Measurements from ENCODE around the gene HDAC4. TPM values are rescaled to one million over a fixed set of nuclear protein-coding genes. Genes with fewer than 3 reads are reported as not detected.

HDAC4 gene
- polyA plus RNA-seq, 2 of the 4 experiments (the other 2 are of a cell fraction), result 8.6 to 10.4 TPM

- FAIRE-seq, result no peak
- H3K4me1 ChIP-seq, result peaks cover 12% of the 10 kb centered on the region
- TF ChIP-seq FOSL2 (IDR thresholded peaks at IDR 0.05), result no peak
- TF ChIP-seq FOSL2 (CRISPR knock-in tag; IDR thresholded peaks at IDR 0.05), result no peak
- no peak for TF ChIP-seq FOXS1 (CRISPR knock-in tag; IDR thresholded peaks at IDR 0.05)
- no peak for TF ChIP-seq ZNF302 (CRISPR knock-in tag; IDR thresholded peaks at IDR 0.05)
- TF ChIP-seq MAZ (IDR thresholded peaks at IDR 0.05; ENCODE audit: borderline replicate concordance, low read depth, low read length), result no peak
- TF ChIP-seq KDM1A (IDR thresholded peaks at IDR 0.05; ENCODE audit: low read depth), result no peak
- TF ChIP-seq JUNB (IDR thresholded peaks at IDR 0.05), result no peak
- no peak for TF ChIP-seq SMC3 (IDR thresholded peaks at IDR 0.05)
- no peak for TF ChIP-seq CBX8 (IDR thresholded peaks at IDR 0.05)
- H3K27ac ChIP-seq, result no peak overlapping the region
- H3K9me3 ChIP-seq, result no peaks in the 10 kb centered on the region
- WGBS (ENCODE audit: missing lambda C conversion rate), result 96% methylated on average over 11 of the region's 11 CpGs
- no peak overlapping the region for H3K4me3 ChIP-seq
- POLR2A ChIA-PET, result no interaction called here
- CTCF ChIA-PET, result interaction anchor here (1.1 kb wide), 1 partner anchor 8 kb away, joined by 3 read pairs; no protein-coding TSS in a partner anchor
- no peak overlapping the region for H3K4me2 ChIP-seq
- no peak for DNase-seq (ENCODE audit: low read depth in 1 of 2, low spot score in 1 of 2)
- no peak for ATAC-seq
Measured at GRCh38 chr2:239394346-239394945, 6.4 kb downstream of the HDAC4 start.

DNA sequence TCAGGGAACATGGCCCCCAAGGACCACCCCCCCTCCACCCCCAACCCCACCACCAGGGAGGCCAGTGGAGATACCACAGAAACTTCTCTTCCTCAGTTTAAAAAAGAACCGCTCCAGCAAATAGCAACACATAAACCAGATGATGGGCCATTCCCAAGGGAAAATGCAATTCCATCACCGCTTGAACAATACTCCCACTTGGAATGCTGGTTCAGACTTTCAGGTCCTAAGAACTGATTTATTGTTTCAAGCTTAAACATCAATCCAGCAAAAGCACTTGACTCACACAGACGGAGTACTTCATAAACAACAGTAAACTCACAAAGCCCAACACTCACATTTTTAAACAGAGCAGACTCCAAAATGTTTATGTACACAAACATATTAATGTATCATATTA lies 6.9 kb downstream of the HDAC4 start:
- CTCF ChIA-PET, result no interaction called here
- no peak for FAIRE-seq
- 90% methylated on average over 3 of the region's 3 CpGs for WGBS (ENCODE audit: missing lambda C conversion rate)

GRCh38 chr2:239393388-239393940 lies 7.4 kb downstream of the HDAC4 start:
- no peak for FAIRE-seq

More for the DNA sequence above, 6.9 kb downstream of the HDAC4 start:
- POLR2A ChIA-PET, result no interaction called here
- ATAC-seq (no peak), DNase-seq (ENCODE audit: low read depth in 1 of 2, low spot score in 1 of 2) (no peak)
- H3K9me3 ChIP-seq, result no peaks in the 10 kb centered on the region
- TF ChIP-seq GATA3 (IDR thresholded peaks at IDR 0.05; ENCODE audit: borderline replicate concordance) (no peak), HOXA7 (CRISPR knock-in tag; IDR thresholded peaks at IDR 0.05) (no peak), ZFP36 (IDR thresholded peaks at IDR 0.05; ENCODE audit: borderline replicate concordance, partially characterized antibody) (no peak), KDM1A (IDR thresholded peaks at IDR 0.05; ENCODE audit: low read depth) (no peak), KDM5A (IDR thresholded peaks at IDR 0.05) (no peak)
- TF ChIP-seq, protein P1, sequence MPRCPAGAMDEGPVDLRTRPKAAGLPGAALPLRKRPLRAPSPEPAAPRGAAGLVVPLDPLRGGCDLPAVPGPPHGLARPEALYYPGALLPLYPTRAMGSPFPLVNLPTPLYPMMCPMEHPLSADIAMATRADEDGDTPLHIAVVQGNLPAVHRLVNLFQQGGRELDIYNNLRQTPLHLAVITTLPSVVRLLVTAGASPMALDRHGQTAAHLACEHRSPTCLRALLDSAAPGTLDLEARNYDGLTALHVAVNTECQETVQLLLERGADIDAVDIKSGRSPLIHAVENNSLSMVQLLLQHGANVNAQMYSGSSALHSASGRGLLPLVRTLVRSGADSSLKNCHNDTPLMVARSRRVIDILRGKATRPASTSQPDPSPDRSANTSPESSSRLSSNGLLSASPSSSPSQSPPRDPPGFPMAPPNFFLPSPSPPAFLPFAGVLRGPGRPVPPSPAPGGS (IDR thresholded peaks at IDR 0.05), result no peak
- H3K27ac ChIP-seq, result no peak overlapping the region
- H3K4me1 ChIP-seq, result peaks cover 7% of the 10 kb centered on the region
- H3K4me3 ChIP-seq, result no peak overlapping the region
- H3K4me2 ChIP-seq, result no peak overlapping the region

More at GRCh38 chr2:239393388-239393940, 7.4 kb downstream of the HDAC4 start:
- H3K4me1 ChIP-seq, result peaks cover 2% of the 10 kb centered on the region
- no peak overlapping the region for H3K27ac ChIP-seq
- H3K4me2 ChIP-seq, result no peak overlapping the region
- CTCF ChIA-PET, result interaction anchor here (1.3 kb wide), 1 partner anchor 13 kb away, joined by 4 read pairs; no protein-coding TSS in a partner anchor
- H3K9me3 ChIP-seq, result no peaks in the 10 kb centered on the region
- 90% methylated on average over 7 of the region's 7 CpGs for WGBS (ENCODE audit: missing lambda C conversion rate)
- POLR2A ChIA-PET, result interaction anchor here (2.2 kb wide), 1 partner anchor 7 kb away, joined by 9 read pairs; the partner anchor contains the start of gene HDAC4
- ATAC-seq (no peak), DNase-seq (ENCODE audit: low read depth in 1 of 2, low spot score in 1 of 2) (no peak)
- no peak overlapping the region for H3K4me3 ChIP-seq
- TF ChIP-seq MAFK (IDR thresholded peaks at IDR 0.05; ENCODE audit: partially characterized antibody) (no peak), HMGXB4 (CRISPR knock-in tag; IDR thresholded peaks at IDR 0.05; ENCODE audit: borderline replicate concordance) (no peak), HOXB13 (CRISPR knock-in tag; IDR thresholded peaks at IDR 0.05; ENCODE audit: low read depth) (no peak), FOSB (CRISPR knock-in tag; IDR thresholded peaks at IDR 0.05) (no peak), HEYL (CRISPR knock-in tag; IDR thresholded peaks at IDR 0.05) (no peak), JUN (IDR thresholded peaks at IDR 0.05) (no peak), EHMT2 (IDR thresholded peaks at IDR 0.05; ENCODE audit: low read depth) (no peak), RFX5 (IDR thresholded peaks at IDR 0.05) (no peak)
- TF ChIP-seq, protein P2, sequence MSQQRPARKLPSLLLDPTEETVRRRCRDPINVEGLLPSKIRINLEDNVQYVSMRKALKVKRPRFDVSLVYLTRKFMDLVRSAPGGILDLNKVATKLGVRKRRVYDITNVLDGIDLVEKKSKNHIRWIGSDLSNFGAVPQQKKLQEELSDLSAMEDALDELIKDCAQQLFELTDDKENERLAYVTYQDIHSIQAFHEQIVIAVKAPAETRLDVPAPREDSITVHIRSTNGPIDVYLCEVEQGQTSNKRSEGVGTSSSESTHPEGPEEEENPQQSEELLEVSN (IDR thresholded peaks at IDR 0.05; ENCODE audit: borderline replicate concordance, low read depth), result no peak
- TF ChIP-seq, protein P3, sequence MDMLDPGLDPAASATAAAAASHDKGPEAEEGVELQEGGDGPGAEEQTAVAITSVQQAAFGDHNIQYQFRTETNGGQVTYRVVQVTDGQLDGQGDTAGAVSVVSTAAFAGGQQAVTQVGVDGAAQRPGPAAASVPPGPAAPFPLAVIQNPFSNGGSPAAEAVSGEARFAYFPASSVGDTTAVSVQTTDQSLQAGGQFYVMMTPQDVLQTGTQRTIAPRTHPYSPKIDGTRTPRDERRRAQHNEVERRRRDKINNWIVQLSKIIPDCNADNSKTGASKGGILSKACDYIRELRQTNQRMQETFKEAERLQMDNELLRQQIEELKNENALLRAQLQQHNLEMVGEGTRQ (IDR thresholded peaks at IDR 0.05), result no peak

All from A549 (cell line).